ENCODE data around the gene PPM1K.
"Not testable (repeated sequence)": the region's sequence is repeated elsewhere in the genome, so short reads cannot be mapped to it uniquely, and the experiment has no call there.

PPM1K gene

GRCh38 chr4:88284439-88285234 is at the start of gene PPM1K:
TSS of gene PPM1K (minus strand) at chr4:88284561. CDS start at chr4:88278583, 5,978 bp downstream.
- DNase-seq, result peak; percentile 81 to 92

GRCh38 chr4:88333741-88334405 is 49.5 kb upstream of the PPM1K start:
- DNase-seq, result no peak

GRCh38 chr4:88327665-88328064 is 43.3 kb upstream of the PPM1K start:
- DNase-seq, result no peak

- no peak for DNase-seq
These were observed 36.5 kb upstream of the PPM1K start for GRCh38 chr4:88320780-88321373.

GRCh38 chr4:88320224-88320779 is 35.9 kb upstream of the PPM1K start:
- DNase-seq, result no peak

GRCh38 chr4:88318751-88319350 is 34.5 kb upstream of the PPM1K start:
- no peak for DNase-seq

- DNase-seq, result no peak
These were observed 31.2 kb upstream of the PPM1K start for GRCh38 chr4:88315460-88316017.

GRCh38 chr4:88313088-88313624 is 28.8 kb upstream of the PPM1K start:
- DNase-seq, result not testable (repeated sequence)

GRCh38 chr4:88308587-88308986 is 24.2 kb upstream of the PPM1K start:
- DNase-seq, result no peak

- no peak for DNase-seq
These were observed 13.5 kb upstream of the PPM1K start for GRCh38 chr4:88297725-88298454.

GRCh38 chr4:88297212-88297516 is 12.8 kb upstream of the PPM1K start:
- DNase-seq, result no peak

- no peak for DNase-seq
These were observed 12.3 kb upstream of the PPM1K start for GRCh38 chr4:88296413-88297211.

GRCh38 chr4:88295656-88296055 is 11.3 kb upstream of the PPM1K start:
- DNase-seq, result no peak

GRCh38 chr4:88291003-88291402 is 6.6 kb upstream of the PPM1K start:
- no peak for DNase-seq

- DNase-seq, result no peak
These were observed 2.5 kb upstream of the PPM1K start for GRCh38 chr4:88286897-88287296.

GRCh38 chr4:88285235-88285653 is 883 bp upstream of the PPM1K start:
- no peak for DNase-seq

- peak in 1 of 2 experiments; percentile 72 for DNase-seq
These were observed 511 bp downstream of the PPM1K start for GRCh38 chr4:88283661-88284438.

- DNase-seq, result no peak
These were observed 4.0 kb downstream of the PPM1K start for GRCh38 chr4:88280228-88280795.

- DNase-seq, result no peak
These were observed 6.6 kb downstream of the PPM1K start for GRCh38 chr4:88277711-88278225.
